Tibial artery (tissue), 4 donors: ENCODE results near the gene SOST.

ENCODE experiments used
- DNase-seq, 2 donors: peaks; one replicate each; pipeline ENCODE4 v3.0.0-alpha.2; 2019
- H3K27ac ChIP-seq, 2 donors: fragments of 200-600 bp; sonication (generic) in 1 of 2; 1 replicate in 1 of 2; 2 replicates in 1 of 2; pipeline ENCODE4 v1.5.1; 2018 to 2019; ENCODE audit warnings: mild to moderate bottlenecking in 1 of 2
- H3K27me3 ChIP-seq, 2 donors: fragments of 200-600 bp; sonication (generic) in 1 of 2; one replicate each; pipeline versions ENCODE4 v1.5.1 to v1.6.0; 2016 to 2019
- H3K36me3 ChIP-seq, 3 donors: fragments of 200-600 bp; sonication (generic) in 2 of 3; one replicate each; pipeline ENCODE4 v1.5.1; 2016 to 2019; ENCODE audit warnings: mild to moderate bottlenecking in 2 of 3
- H3K4me1 ChIP-seq, 4 donors: fragments of 200-600 bp; sonication (generic) in 2 of 4; 1 replicate in 3 of 4; 2 replicates in 1 of 4; pipeline ENCODE4 v1.5.1; 2016 to 2019
- H3K4me3 ChIP-seq, 2 donors: fragments of 200-600 bp; sonication (generic) in 1 of 2; 1 replicate in 1 of 2; 2 replicates in 1 of 2; pipeline ENCODE4 v1.5.1; 2018 to 2019; ENCODE audit warnings: mild to moderate bottlenecking in 2 of 2
- H3K9me3 ChIP-seq, 3 donors: fragments of 200-600 bp; sonication (generic) in 1 of 3; one replicate each; pipeline ENCODE4 v1.5.1; 2016 to 2019
- CTCF ChIP-seq, 2 experiments: fragments of 200-600 bp in 1 of 2; fragments of 450-650 bp in 1 of 2; IDR thresholded peaks; one replicate each; pipeline ENCODE4 v1.5.1; 2017 to 2019; ENCODE audit warnings: antibody characterized with exemption in 2 of 2, mild to moderate bottlenecking in 1 of 2, moderate library complexity in 1 of 2
- intact Hi-C: fragments of 100-400 bp; cut with DNase I; formaldehyde crosslinking; loops from one replicate; pipeline ENCODE4 v1.15.0; 2023; ENCODE audit warnings: low total_unique reads

The SOST gene

GRCh38 chr17:43772877-43773648 lies 14.5 kb upstream of the SOST start:
- intact Hi-C loops, result no loop called here
- Histone ChIP-seq H3K4me3 (no peak overlapping the region), H3K9me3 (no peaks in the 10 kb centered on the region), H3K27me3 (no peaks in the 10 kb centered on the region), H3K4me1 (peaks cover 0 to 51% (median 29%) of the 10 kb centered on the region in 4 donors), H3K36me3 (peaks cover 60 to 79% (median 76%) of the 10 kb centered on the region in 3 donors), H3K27ac (peak overlapping the region; percentile 56)
- no peak for TF ChIP-seq CTCF (IDR thresholded peaks at IDR 0.05)
- DNase-seq, result peak; percentile 61 to 82

- DNase-seq, result no peak
- Histone ChIP-seq H3K27ac (no peak overlapping the region), H3K4me1 (peaks cover 0 to 35% (median 15%) of the 10 kb centered on the region in 4 donors), H3K36me3 (peaks cover 58 to 87% (median 81%) of the 10 kb centered on the region in 3 donors), H3K9me3 (no peaks in the 10 kb centered on the region), H3K27me3 (no peaks in the 10 kb centered on the region), H3K4me3 (no peak overlapping the region)
- TF ChIP-seq CTCF (IDR thresholded peaks at IDR 0.05), result no peak
- intact Hi-C loops, result no loop called here
Measured at GRCh38 chr17:43771463-43771862, 12.9 kb upstream of the SOST start.

- no peaks in the 10 kb centered on the region for H3K27me3 ChIP-seq
- no peak for TF ChIP-seq CTCF (IDR thresholded peaks at IDR 0.05)
- peaks cover 0 to 30% (median 10%) of the 10 kb centered on the region in 4 donors for H3K4me1 ChIP-seq
- H3K4me3 ChIP-seq, result no peak overlapping the region
- H3K9me3 ChIP-seq, result no peaks in the 10 kb centered on the region
- H3K36me3 ChIP-seq, result peaks cover 58 to 83% (median 81%) of the 10 kb centered on the region in 3 donors
- intact Hi-C loops, result no loop called here
- DNase-seq, result no peak
- no peak overlapping the region for H3K27ac ChIP-seq
Measured at GRCh38 chr17:43770957-43771356, 12.4 kb upstream of the SOST start.

GRCh38 chr17:43769859-43770258 lies 11.3 kb upstream of the SOST start:
- Histone ChIP-seq H3K9me3 (no peaks in the 10 kb centered on the region), H3K27me3 (no peaks in the 10 kb centered on the region), H3K4me3 (no peak overlapping the region), H3K36me3 (peaks cover 58 to 85% (median 71%) of the 10 kb centered on the region in 3 donors), H3K27ac (no peak overlapping the region), H3K4me1 (peaks cover 0 to 20% (median 7%) of the 10 kb centered on the region in 4 donors)
- no peak for DNase-seq
- intact Hi-C loops, result loop anchor here (5.0 kb wide), 1 partner anchor 193 kb away; no protein-coding TSS in a partner anchor
- no peak for TF ChIP-seq CTCF (IDR thresholded peaks at IDR 0.05)

GRCh38 chr17:43769426-43769825 lies 10.8 kb upstream of the SOST start:
- DNase-seq, result no peak
- TF ChIP-seq CTCF (IDR thresholded peaks at IDR 0.05), result no peak
- intact Hi-C loops, result loop anchor here (5.0 kb wide), 1 partner anchor 192 kb away; no protein-coding TSS in a partner anchor

More at GRCh38 chr17:43769426-43769825, 10.8 kb upstream of the SOST start:
- H3K4me1 ChIP-seq, result peaks cover 0 to 21% (median 7%) of the 10 kb centered on the region in 4 donors
- H3K27me3 ChIP-seq, result no peaks in the 10 kb centered on the region
- H3K4me3 ChIP-seq, result no peak overlapping the region
- H3K27ac ChIP-seq, result no peak overlapping the region
- H3K36me3 ChIP-seq, result peaks cover 55 to 81% (median 67%) of the 10 kb centered on the region in 3 donors
- no peaks in the 10 kb centered on the region for H3K9me3 ChIP-seq
